Measurements from ENCODE around the gene ZNF438.

GRCh38 chr10:30861976-30862375, 169.7 kb downstream of the ZNF438 start:
- TF ChIP-seq GATA2 (IDR thresholded peaks at IDR 0.05; ENCODE audit: low read depth, low read length) (no peak), GATA3 (IDR thresholded peaks at IDR 0.05; ENCODE audit: low read depth, low read length) (no peak)

Data from SH-SY5Y (cell line).